H1 (cell line): Measurements from ENCODE around the gene SUSD1. TPM values are rescaled to one million over a fixed set of nuclear protein-coding genes. Genes with fewer than 3 reads are reported as not detected.

ENCODE experiments used
- CBX8 ChIP-seq: fragments of 300-800, 300-1000 bp; sonication (generic); IDR thresholded peaks from 2 replicates; pipeline ENCODE4 v1.7.1; 2016; ENCODE audit warnings: low read depth, low read length, borderline replicate concordance
- EZH2 ChIP-seq: fragments of 200-600 bp; sonication (generic); IDR thresholded peaks from 2 replicates; pipeline ENCODE4 v1.7.1; 2012; ENCODE audit warnings: low read depth, mild to moderate bottlenecking, moderate library complexity, low read length, inconsistent platforms; ENCODE audit not compliant: severe bottlenecking
- polyA plus RNA-seq, 7 experiments: library from polyadenylated mRNA; depleted of rRNA in 3 of 7; stranded (reverse) in 5 of 7; unstranded in 2 of 7; fragments of >200 nt in 5 of 7; fragments of 200-250 nt in 2 of 7; gene quantifications; 1 replicate in 5 of 7; 2 replicates in 1 of 7; 4 replicates in 1 of 7; pipeline versions ENCODE4 v1.2.1 to v1.2.3, GENCODE V29; 2011 to 2013; ENCODE audit warnings: missing spikeins in 2 of 7, mixed read lengths in 2 of 7
- total RNA-seq: library from RNA; stranded (reverse); fragmentation: NEBNext Ultra II Directional; extraction: Animal tissue kit (Norgen Biotek cat#: 25700); gene quantifications from 2 replicates; pipeline ENCODE4 v1.2.1, GENCODE V29; 2021
- TF ChIP-seq, protein P1 (sequence below): IDR thresholded peaks from 2 replicates; pipeline ENCODE4 v1.6.1; 2012; ENCODE audit warnings: inconsistent platforms

The SUSD1 gene
- total and polyA plus RNA-seq, 2 of the 8 experiments (the other 6 are each of a cell fraction or from before 2014, with no cell fraction given) = 2.8 to 7.2 TPM

DNA sequence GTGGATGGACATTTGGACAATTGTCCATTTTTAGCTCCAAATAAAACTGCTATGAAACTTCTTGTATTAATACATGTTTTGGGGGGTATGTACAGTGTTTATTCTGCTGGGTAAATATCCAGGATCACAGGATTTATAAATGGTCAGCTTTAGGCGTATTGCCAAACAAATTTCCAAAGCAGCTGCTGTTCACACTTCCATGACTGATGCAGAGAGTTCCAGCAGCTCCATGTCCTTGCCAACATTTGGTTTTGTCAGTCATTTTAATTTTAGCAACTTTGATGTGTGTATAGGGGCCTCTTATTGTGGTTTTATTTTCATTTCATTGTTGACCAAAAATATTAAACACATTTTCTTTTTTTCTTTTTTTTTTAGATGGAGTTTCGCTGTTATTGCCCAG, 9.8 kb upstream of the SUSD1 start (continued):
- TF ChIP-seq EZH2 (no peak), CBX8 (no peak)
- TF ChIP-seq, protein P1, sequence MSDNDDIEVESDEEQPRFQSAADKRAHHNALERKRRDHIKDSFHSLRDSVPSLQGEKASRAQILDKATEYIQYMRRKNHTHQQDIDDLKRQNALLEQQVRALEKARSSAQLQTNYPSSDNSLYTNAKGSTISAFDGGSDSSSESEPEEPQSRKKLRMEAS = no peak
